Lower lobe of right lung (tissue), 2 donors: ENCODE data around the gene CFAP44. TPM values are rescaled to one million over a fixed set of nuclear protein-coding genes. Genes with fewer than 3 reads are reported as not detected.

ENCODE experiments used
- ATAC-seq, 2 donors: fragments of 200-7000 bp; cut with Tn5 transposase; one replicate each; pipeline ENCODE4 v1.9.1; 2020 to 2022; ENCODE audit warnings: mild to moderate bottlenecking in 2 of 2, moderate library complexity in 2 of 2
- DNase-seq: peaks from one replicate; pipeline ENCODE4 v3.0.0-alpha.2; 2020
- H3K27ac ChIP-seq: fragments of 200-600 bp; one replicate; pipeline ENCODE4 v1.8.0; 2022
- H3K27me3 ChIP-seq: fragments of 200-600 bp; one replicate; pipeline ENCODE4 v1.8.0; 2022; ENCODE audit warnings: low read depth
- H3K36me3 ChIP-seq: fragments of 200-600 bp; one replicate; pipeline ENCODE4 v1.8.0; 2022; ENCODE audit warnings: mild to moderate bottlenecking
- H3K4me1 ChIP-seq: fragments of 200-600 bp; one replicate; pipeline ENCODE4 v1.8.0; 2022
- H3K4me3 ChIP-seq: fragments of 200-600 bp; one replicate; pipeline ENCODE4 v1.8.0; 2022; ENCODE audit warnings: mild to moderate bottlenecking
- H3K9me3 ChIP-seq: fragments of 200-600 bp; one replicate; pipeline ENCODE4 v1.8.0; 2022
- CTCF ChIP-seq: fragments of 200-600 bp; IDR thresholded peaks from one replicate; pipeline ENCODE4 v1.8.0; 2022; ENCODE audit warnings: antibody characterized with exemption, mild to moderate bottlenecking
- intact Hi-C: fragments of 100-400 bp; cut with DNase I; formaldehyde crosslinking; loops from one replicate; pipeline ENCODE4 v1.11.0; 2022
- microRNA-seq: library from miRNA; unstranded; fragments of <30 nt; microRNA quantifications from one replicate; pipeline ENCODE4 v1.2.0, GENCODE V29; 2020; ENCODE audit warnings: borderline number of aligned reads
- total RNA-seq: library from RNA; stranded (reverse); fragmentation: NEBNext Ultra II Directional; extraction: Animal tissue kit (Norgen Biotek cat#: 25700); gene quantifications from one replicate; pipeline ENCODE4 v1.2.1, GENCODE V29; 2021
- donor health status: DM: no; HTN: yes; CAD: no; lungs with severe emphysema.

The CFAP44 gene
- total RNA-seq, 1 donor from 2014 or later, result 14.1 TPM

GRCh38 chr3:113409676-113410075 lies 31.6 kb downstream of the CFAP44 start:
- Histone ChIP-seq H3K9me3 (no peaks in the 10 kb centered on the region), H3K36me3 (peaks cover 3% of the 10 kb centered on the region), H3K4me1 (no peaks in the 10 kb centered on the region), H3K27me3 (no peaks in the 10 kb centered on the region), H3K4me3 (no peak overlapping the region), H3K27ac (no peak overlapping the region)
- no peak for ATAC-seq
- no peak for DNase-seq
- TF ChIP-seq CTCF, result no peak
- intact Hi-C loops, result no loop called here

- intact Hi-C loops, result no loop called here
- H3K36me3 ChIP-seq, result peaks cover 36% of the 10 kb centered on the region
- no peak overlapping the region for H3K27ac ChIP-seq
- no peak overlapping the region for H3K4me3 ChIP-seq
- ATAC-seq (no peak), DNase-seq (no peak)
- no peaks in the 10 kb centered on the region for H3K4me1 ChIP-seq
- H3K27me3 ChIP-seq, result no peaks in the 10 kb centered on the region
- no peaks in the 10 kb centered on the region for H3K9me3 ChIP-seq
- TF ChIP-seq CTCF, result no peak
Observed at GRCh38 chr3:113405180-113405579, 36.1 kb downstream of the CFAP44 start.

GRCh38 chr3:113404637-113405036 lies 36.7 kb downstream of the CFAP44 start:
- Histone ChIP-seq H3K4me3 (no peak overlapping the region), H3K27me3 (no peaks in the 10 kb centered on the region), H3K4me1 (no peaks in the 10 kb centered on the region), H3K27ac (no peak overlapping the region), H3K36me3 (peaks cover 38% of the 10 kb centered on the region), H3K9me3 (no peaks in the 10 kb centered on the region)
- no peak for ATAC-seq
- TF ChIP-seq CTCF, result no peak
- DNase-seq, result no peak
- intact Hi-C loops, result no loop called here

Small RNA genes lying within 50 kb of the gene (microRNA-seq; reads per million reads assigned to microRNA genes)
- gene MIR8076, result not detected

Other genes starting within 250 kb of the CFAP44 start
- 10.1 TPM for gene BOC, start 229.9 kb downstream of the CFAP44 start, total RNA-seq
- 19.7 TPM for gene SPICE1, start 73.7 kb upstream of the CFAP44 start, total RNA-seq
- gene SIDT1, start 91.1 kb upstream of the CFAP44 start, total RNA-seq, result 5.3 TPM